IMR-90 (cell line): ENCODE measurements around the gene SLC38A4.

Experiments
- CTCF ChIP-seq: conservative IDR thresholded peaks from 2 replicates; pipeline ENCODE4 v1.5.1; 2012; ENCODE audit warnings: mild to moderate bottlenecking, low read depth, low read length, improper control_type of control experiment
- ELK1 ChIP-seq: fragments of 150-350 bp; IDR thresholded peaks from 2 replicates; pipeline ENCODE4 v1.6.1; 2016; ENCODE audit warnings: low read depth, mild to moderate bottlenecking, low read length, moderate library complexity, borderline replicate concordance
- NFE2L2 ChIP-seq: fragments of 150-350 bp; IDR thresholded peaks from 2 replicates; pipeline ENCODE4 v1.6.1; 2016; ENCODE audit warnings: low read depth, mild to moderate bottlenecking, low read length
- SMC3 ChIP-seq: fragments of 150-350 bp; IDR thresholded peaks from 2 replicates; pipeline ENCODE4 v1.6.1; 2016; ENCODE audit warnings: low read depth, mild to moderate bottlenecking, antibody characterized with exemption, low read length, moderate library complexity

GRCh38 chr12:46785382-46785781 is 40.4 kb downstream of the SLC38A4 start:
- no peak for TF ChIP-seq CTCF
- TF ChIP-seq ELK1: no peak
- no peak for TF ChIP-seq NFE2L2
- TF ChIP-seq SMC3: no peak
